GM12878 (cell line): Measurements from ENCODE around the gene MEG3.

ENCODE experiments used
- E2F4 ChIP-seq: IDR thresholded peaks from 2 replicates; pipeline ENCODE4 v1.6.1; 2012; ENCODE audit warnings: low read depth, low read length, improper control_type of control experiment
- FOS ChIP-seq: IDR thresholded peaks from 3 replicates; pipeline ENCODE4 v1.6.1; 2011; ENCODE audit warnings: borderline replicate concordance; ENCODE audit not compliant: insufficient read length; ENCODE audit errors: extremely low read depth
- HCFC1 ChIP-seq: fragments of 150-350 bp; IDR thresholded peaks from 2 replicates; pipeline ENCODE4 v1.6.1; 2014; ENCODE audit warnings: low read length
- NRF1 ChIP-seq: conservative IDR thresholded peaks from 2 replicates; pipeline ENCODE4 v1.6.1; 2011; ENCODE audit warnings: mild to moderate bottlenecking, low read depth, low read length, improper control_type of control experiment
- REST ChIP-seq: IDR thresholded peaks from 2 replicates; pipeline ENCODE4 v1.6.1; 2012; ENCODE audit warnings: mild to moderate bottlenecking, low read depth, low read length
- SMC3 ChIP-seq: IDR thresholded peaks from 2 replicates; pipeline ENCODE4 v1.6.1; 2011; ENCODE audit warnings: low read length, improper control_type of control experiment, borderline replicate concordance
- TCF7 ChIP-seq: IDR thresholded peaks from 2 replicates; pipeline ENCODE4 v1.6.1; 2014; ENCODE audit warnings: antibody characterized with exemption, borderline replicate concordance
- TF ChIP-seq, protein P1 (sequence below), 3 experiments: IDR thresholded peaks in 2 of 3; conservative IDR thresholded peaks in 1 of 3; 2 replicates each; pipeline ENCODE4 v1.5.1; 2011; ENCODE audit warnings: low read depth in 3 of 3, low read length in 3 of 3, mild to moderate bottlenecking in 3 of 3, control low read depth in 2 of 3, moderate library complexity in 2 of 3, inconsistent platforms in 1 of 3, mixed read lengths in 1 of 3; ENCODE audit not compliant: control insufficient read depth in 2 of 3, insufficient read depth in 1 of 3; ENCODE audit errors: extremely low read depth in 1 of 3

GRCh38 chr14:100857923-100858837 lies 32.3 kb downstream of the MEG3 start:
- no peak for TF ChIP-seq SMC3
- no peak for TF ChIP-seq HCFC1
- TF ChIP-seq, protein P1, sequence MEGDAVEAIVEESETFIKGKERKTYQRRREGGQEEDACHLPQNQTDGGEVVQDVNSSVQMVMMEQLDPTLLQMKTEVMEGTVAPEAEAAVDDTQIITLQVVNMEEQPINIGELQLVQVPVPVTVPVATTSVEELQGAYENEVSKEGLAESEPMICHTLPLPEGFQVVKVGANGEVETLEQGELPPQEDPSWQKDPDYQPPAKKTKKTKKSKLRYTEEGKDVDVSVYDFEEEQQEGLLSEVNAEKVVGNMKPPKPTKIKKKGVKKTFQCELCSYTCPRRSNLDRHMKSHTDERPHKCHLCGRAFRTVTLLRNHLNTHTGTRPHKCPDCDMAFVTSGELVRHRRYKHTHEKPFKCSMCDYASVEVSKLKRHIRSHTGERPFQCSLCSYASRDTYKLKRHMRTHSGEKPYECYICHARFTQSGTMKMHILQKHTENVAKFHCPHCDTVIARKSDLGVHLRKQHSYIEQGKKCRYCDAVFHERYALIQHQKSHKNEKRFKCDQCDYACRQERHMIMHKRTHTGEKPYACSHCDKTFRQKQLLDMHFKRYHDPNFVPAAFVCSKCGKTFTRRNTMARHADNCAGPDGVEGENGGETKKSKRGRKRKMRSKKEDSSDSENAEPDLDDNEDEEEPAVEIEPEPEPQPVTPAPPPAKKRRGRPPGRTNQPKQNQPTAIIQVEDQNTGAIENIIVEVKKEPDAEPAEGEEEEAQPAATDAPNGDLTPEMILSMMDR (IDR thresholded peaks at IDR 0.05 in 2 of 3, conservative IDR thresholded peaks at IDR 0.05 in 1 of 3; ENCODE audit: control insufficient read depth in 2 of 3, extremely low read depth in 1 of 3, insufficient read depth in 1 of 3, low read depth in 3 of 3, low read length in 3 of 3), result no peak
- TF ChIP-seq NRF1, result no peak
- no peak for TF ChIP-seq REST
- no peak for TF ChIP-seq TCF7
- TF ChIP-seq FOS, result no peak
- TF ChIP-seq E2F4, result no peak
